Uterus (tissue), 4 donors: ENCODE data around the gene ADCK2. TPM values are rescaled to one million over a fixed set of nuclear protein-coding genes. Genes with fewer than 3 reads are reported as not detected.

Source experiments
- DNase-seq, 2 donors: peaks; one replicate each; pipeline ENCODE4 v3.0.0-alpha.2; 2019 to 2020
- H3K27ac ChIP-seq, 2 donors: fragments of 200-600 bp; sonication (generic); 1 replicate in 1 of 2; 2 replicates in 1 of 2; pipeline ENCODE4 v1.5.1; 2016 to 2018
- H3K27me3 ChIP-seq, 2 donors: fragments of 200-600 bp; sonication (generic); one replicate each; pipeline ENCODE4 v1.5.1; 2018 to 2019; ENCODE audit warnings: control low read depth in 1 of 2
- H3K36me3 ChIP-seq, 2 donors: fragments of 200-600 bp; sonication (generic); one replicate each; pipeline ENCODE4 v1.5.1; 2019; ENCODE audit warnings: control low read depth in 1 of 2
- H3K4me1 ChIP-seq, 2 donors: fragments of 200-600 bp; sonication (generic); one replicate each; pipeline ENCODE4 v1.5.1; 2018 to 2019; ENCODE audit warnings: control low read depth in 1 of 2
- H3K4me3 ChIP-seq, 2 donors: fragments of 200-600 bp; sonication (generic); 1 replicate in 1 of 2; 2 replicates in 1 of 2; pipeline ENCODE4 v1.5.1; 2018 to 2019; ENCODE audit warnings: mild to moderate bottlenecking in 1 of 2
- H3K9me3 ChIP-seq, 2 donors: fragments of 200-600 bp; sonication (generic); one replicate each; pipeline ENCODE4 v1.5.1; 2019; ENCODE audit warnings: control low read depth in 1 of 2
- CTCF ChIP-seq, 4 experiments: fragments of 200-600 bp in 2 of 4; fragments of 450-650 bp in 2 of 4; sonication (generic) in 2 of 4; IDR thresholded peaks; one replicate each; pipeline ENCODE4 v1.5.1; 2016 to 2019; ENCODE audit warnings: antibody characterized with exemption in 4 of 4, mild to moderate bottlenecking in 2 of 4, moderate library complexity in 1 of 4
- POLR2A ChIP-seq, 2 donors: fragments of 450-650 bp; IDR thresholded peaks; one replicate each; pipeline ENCODE4 v1.6.1; 2016; ENCODE audit warnings: antibody characterized with exemption in 2 of 2, mild to moderate bottlenecking in 1 of 2, moderate library complexity in 1 of 2
- intact Hi-C: fragments of 100-400 bp; cut with DNase I; formaldehyde crosslinking; loops from one replicate; pipeline ENCODE4 v1.15.1; 2023; ENCODE audit warnings: low total_unique reads
- total RNA-seq, 4 donors: library from RNA; depleted of rRNA in 3 of 4; stranded (reverse); fragments of >200 nt in 3 of 4; gene quantifications; one replicate each; pipeline versions ENCODE4 v1.1.0 to v1.2.4, GENCODE V29; 2014 to 2023
- donor health status: DM: yes; HTN: yes; CAD: no.

The ADCK2 gene
- total RNA-seq, 4 donors from 2014 or later, result 13.2 to 24.3 (median 22.4) TPM

GRCh38 chr7:140724706-140725105 lies 52.0 kb downstream of the ADCK2 start:
- intact Hi-C loops, result no loop called here
- no peaks in the 10 kb centered on the region for H3K27me3 ChIP-seq
- no peak overlapping the region for H3K27ac ChIP-seq
- no peak for DNase-seq
- no peaks in the 10 kb centered on the region for H3K36me3 ChIP-seq
- TF ChIP-seq POLR2A (IDR thresholded peaks at IDR 0.05), result no peak
- TF ChIP-seq CTCF (IDR thresholded peaks at IDR 0.05), result no peak
- H3K9me3 ChIP-seq, result no peaks in the 10 kb centered on the region
- no peak overlapping the region for H3K4me3 ChIP-seq
- H3K4me1 ChIP-seq, result no peaks in the 10 kb centered on the region

- DNase-seq, result no peak
- intact Hi-C loops, result no loop called here
- TF ChIP-seq CTCF (IDR thresholded peaks at IDR 0.05) (no peak), POLR2A (IDR thresholded peaks at IDR 0.05) (no peak)
- Histone ChIP-seq H3K27ac (no peak overlapping the region), H3K9me3 (no peaks in the 10 kb centered on the region), H3K27me3 (no peaks in the 10 kb centered on the region), H3K36me3 (no peaks in the 10 kb centered on the region), H3K4me3 (no peak overlapping the region), H3K4me1 (no peaks in the 10 kb centered on the region)
Observed at GRCh38 chr7:140726281-140726680, 53.5 kb downstream of the ADCK2 start.

- TF ChIP-seq POLR2A (IDR thresholded peaks at IDR 0.05) (no peak), CTCF (IDR thresholded peaks at IDR 0.05) (no peak)
- intact Hi-C loops, result no loop called here
- no peaks in the 10 kb centered on the region for H3K9me3 ChIP-seq
- no peaks in the 10 kb centered on the region for H3K36me3 ChIP-seq
- no peaks in the 10 kb centered on the region for H3K27me3 ChIP-seq
- H3K4me1 ChIP-seq, result no peaks in the 10 kb centered on the region
- DNase-seq, result no peak
- H3K27ac ChIP-seq, result no peak overlapping the region
- H3K4me3 ChIP-seq, result no peak overlapping the region
Observed at GRCh38 chr7:140732416-140732815, 59.7 kb downstream of the ADCK2 start.

- Histone ChIP-seq H3K9me3 (no peaks in the 10 kb centered on the region), H3K4me3 (no peak overlapping the region), H3K27me3 (no peaks in the 10 kb centered on the region), H3K4me1 (no peaks in the 10 kb centered on the region), H3K27ac (no peak overlapping the region), H3K36me3 (no peaks in the 10 kb centered on the region)
- TF ChIP-seq POLR2A (IDR thresholded peaks at IDR 0.05), result no peak
- TF ChIP-seq CTCF (IDR thresholded peaks at IDR 0.05), result no peak
- DNase-seq, result no peak
- intact Hi-C loops, result no loop called here
Observed at GRCh38 chr7:140734096-140734495, 61.4 kb downstream of the ADCK2 start.

GRCh38 chr7:140734729-140735128 lies 62.0 kb downstream of the ADCK2 start:
- H3K36me3 ChIP-seq, result no peaks in the 10 kb centered on the region
- H3K27me3 ChIP-seq, result no peaks in the 10 kb centered on the region
- no peaks in the 10 kb centered on the region for H3K4me1 ChIP-seq
- TF ChIP-seq CTCF (IDR thresholded peaks at IDR 0.05), result no peak
- TF ChIP-seq POLR2A (IDR thresholded peaks at IDR 0.05), result no peak
- H3K4me3 ChIP-seq, result no peak overlapping the region
- H3K9me3 ChIP-seq, result no peaks in the 10 kb centered on the region
- no peak overlapping the region for H3K27ac ChIP-seq
- intact Hi-C loops, result no loop called here
- DNase-seq, result no peak
